ENCODE results near the gene CTSC. TPM values are rescaled to one million over a fixed set of nuclear protein-coding genes. Genes with fewer than 3 reads are reported as not detected.

The CTSC gene
- total RNA-seq, 1 experiment from 2014 or later: 80.2 TPM

DNA sequence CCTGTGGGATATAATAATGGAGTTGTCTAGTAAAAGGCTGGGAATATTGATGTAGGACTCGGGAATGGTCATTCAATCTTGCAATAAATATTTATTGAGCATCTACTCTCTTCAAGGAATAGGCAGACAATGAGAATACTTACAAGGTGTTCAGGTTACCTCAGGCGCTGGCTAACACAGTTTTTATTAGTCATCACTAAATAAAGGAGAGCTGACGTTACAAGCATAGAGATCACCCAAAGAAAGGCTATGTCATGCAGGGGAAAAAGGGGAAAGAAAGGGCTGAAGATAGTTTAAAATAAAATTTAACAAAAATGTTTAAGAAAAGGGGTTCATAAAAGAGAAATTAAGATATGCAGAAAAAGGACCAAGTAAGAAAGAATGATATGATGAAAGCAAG, 15.8 kb upstream of the CTSC start:
- Histone ChIP-seq H3K36me3 (ENCODE audit: control insufficient read depth, insufficient read depth, low read length) (no peaks in the 10 kb centered on the region), H3K27me3 (ENCODE audit: control insufficient read depth, insufficient read depth, low read length) (no peaks in the 10 kb centered on the region), H3K4me3 (ENCODE audit: low read depth in 2 of 2, low read length in 2 of 2) (no peak overlapping the region), H3K4me1 (ENCODE audit: control insufficient read depth, insufficient read depth, low read length) (no peaks in the 10 kb centered on the region; the same call in 1 of the 2 replicates), H3K27ac (ENCODE audit: low read length) (no peak overlapping the region), H3K9me3 (ENCODE audit: control insufficient read depth, insufficient read depth, low read depth, low read length) (no peaks in the 10 kb centered on the region)
- ChIA-PET POLR2A (no interaction called here), CTCF (no interaction called here)
- intact Hi-C loops (cut with micrococcal nuclease; ENCODE audit: unreplicated experiment): no loop called here
- no peak for TF ChIP-seq SIN3A (IDR thresholded peaks at IDR 0.05; ENCODE audit: borderline replicate concordance, insufficient read depth, low read depth, low read length)
- TF ChIP-seq, protein P1, sequence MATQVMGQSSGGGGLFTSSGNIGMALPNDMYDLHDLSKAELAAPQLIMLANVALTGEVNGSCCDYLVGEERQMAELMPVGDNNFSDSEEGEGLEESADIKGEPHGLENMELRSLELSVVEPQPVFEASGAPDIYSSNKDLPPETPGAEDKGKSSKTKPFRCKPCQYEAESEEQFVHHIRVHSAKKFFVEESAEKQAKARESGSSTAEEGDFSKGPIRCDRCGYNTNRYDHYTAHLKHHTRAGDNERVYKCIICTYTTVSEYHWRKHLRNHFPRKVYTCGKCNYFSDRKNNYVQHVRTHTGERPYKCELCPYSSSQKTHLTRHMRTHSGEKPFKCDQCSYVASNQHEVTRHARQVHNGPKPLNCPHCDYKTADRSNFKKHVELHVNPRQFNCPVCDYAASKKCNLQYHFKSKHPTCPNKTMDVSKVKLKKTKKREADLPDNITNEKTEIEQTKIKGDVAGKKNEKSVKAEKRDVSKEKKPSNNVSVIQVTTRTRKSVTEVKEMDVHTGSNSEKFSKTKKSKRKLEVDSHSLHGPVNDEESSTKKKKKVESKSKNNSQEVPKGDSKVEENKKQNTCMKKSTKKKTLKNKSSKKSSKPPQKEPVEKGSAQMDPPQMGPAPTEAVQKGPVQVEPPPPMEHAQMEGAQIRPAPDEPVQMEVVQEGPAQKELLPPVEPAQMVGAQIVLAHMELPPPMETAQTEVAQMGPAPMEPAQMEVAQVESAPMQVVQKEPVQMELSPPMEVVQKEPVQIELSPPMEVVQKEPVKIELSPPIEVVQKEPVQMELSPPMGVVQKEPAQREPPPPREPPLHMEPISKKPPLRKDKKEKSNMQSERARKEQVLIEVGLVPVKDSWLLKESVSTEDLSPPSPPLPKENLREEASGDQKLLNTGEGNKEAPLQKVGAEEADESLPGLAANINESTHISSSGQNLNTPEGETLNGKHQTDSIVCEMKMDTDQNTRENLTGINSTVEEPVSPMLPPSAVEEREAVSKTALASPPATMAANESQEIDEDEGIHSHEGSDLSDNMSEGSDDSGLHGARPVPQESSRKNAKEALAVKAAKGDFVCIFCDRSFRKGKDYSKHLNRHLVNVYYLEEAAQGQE (IDR thresholded peaks at IDR 0.05; ENCODE audit: insufficient read depth in 1 of 2, low read depth in 2 of 2, low read length in 1 of 2): no peak
- no peak for TF ChIP-seq CTCF (IDR thresholded peaks at IDR 0.05)
- TF ChIP-seq TCF7L2 (IDR thresholded peaks at IDR 0.05; ENCODE audit: low read depth, low read length): no peak
- no peak for TF ChIP-seq POLR2AphosphoS5 (IDR thresholded peaks at IDR 0.05; ENCODE audit: low read depth, low read length)
- BruUV-seq (replicated peaks): no TSS peak
- ATAC-seq (no peak), DNase-seq (ENCODE audit: low read depth, low spot score) (no peak)
- in situ Hi-C loops (cut with HindIII; ENCODE audit: low pct_unique_long_range_greater_than_20kb, low sequenced_read_pairs): no loop called here

- H3K4me1 ChIP-seq (ENCODE audit: control insufficient read depth, insufficient read depth, low read length): no peaks in the 10 kb centered on the region
- H3K36me3 ChIP-seq (ENCODE audit: control insufficient read depth, insufficient read depth, low read length): no peaks in the 10 kb centered on the region
- TF ChIP-seq POLR2AphosphoS5 (IDR thresholded peaks at IDR 0.05; ENCODE audit: low read depth, low read length) (no peak), SIN3A (IDR thresholded peaks at IDR 0.05; ENCODE audit: borderline replicate concordance, insufficient read depth, low read depth, low read length) (no peak), CTCF (IDR thresholded peaks at IDR 0.05) (no peak)
- TF ChIP-seq, protein P1 (IDR thresholded peaks at IDR 0.05; ENCODE audit: insufficient read depth in 1 of 2, low read depth in 2 of 2, low read length in 1 of 2): no peak
- ChIA-PET CTCF (no interaction called here), POLR2A (no interaction called here)
- no peak overlapping the region for H3K4me3 ChIP-seq (ENCODE audit: low read depth in 2 of 2, low read length in 2 of 2)
- no peaks in the 10 kb centered on the region for H3K27me3 ChIP-seq (ENCODE audit: control insufficient read depth, insufficient read depth, low read length)
- intact Hi-C loops (cut with micrococcal nuclease; ENCODE audit: unreplicated experiment) (no loop called here), in situ Hi-C loops (cut with HindIII; ENCODE audit: low pct_unique_long_range_greater_than_20kb, low sequenced_read_pairs) (no loop called here)
- DNase-seq (ENCODE audit: low read depth, low spot score) (no peak), ATAC-seq (no peak)
- H3K9me3 ChIP-seq (ENCODE audit: control insufficient read depth, insufficient read depth, low read depth, low read length): no peaks in the 10 kb centered on the region
- H3K27ac ChIP-seq (ENCODE audit: low read length): no peak overlapping the region
- no TSS peak for BruUV-seq (replicated peaks)
Observed at GRCh38 chr11:88352139-88352538, 14.6 kb upstream of the CTSC start.
